ENCODE data around the gene VCAN.
"Not testable (repeated sequence)": the region's sequence is repeated elsewhere in the genome, so short reads cannot be mapped to it uniquely, and the experiment has no call there.

VCAN gene

DNA sequence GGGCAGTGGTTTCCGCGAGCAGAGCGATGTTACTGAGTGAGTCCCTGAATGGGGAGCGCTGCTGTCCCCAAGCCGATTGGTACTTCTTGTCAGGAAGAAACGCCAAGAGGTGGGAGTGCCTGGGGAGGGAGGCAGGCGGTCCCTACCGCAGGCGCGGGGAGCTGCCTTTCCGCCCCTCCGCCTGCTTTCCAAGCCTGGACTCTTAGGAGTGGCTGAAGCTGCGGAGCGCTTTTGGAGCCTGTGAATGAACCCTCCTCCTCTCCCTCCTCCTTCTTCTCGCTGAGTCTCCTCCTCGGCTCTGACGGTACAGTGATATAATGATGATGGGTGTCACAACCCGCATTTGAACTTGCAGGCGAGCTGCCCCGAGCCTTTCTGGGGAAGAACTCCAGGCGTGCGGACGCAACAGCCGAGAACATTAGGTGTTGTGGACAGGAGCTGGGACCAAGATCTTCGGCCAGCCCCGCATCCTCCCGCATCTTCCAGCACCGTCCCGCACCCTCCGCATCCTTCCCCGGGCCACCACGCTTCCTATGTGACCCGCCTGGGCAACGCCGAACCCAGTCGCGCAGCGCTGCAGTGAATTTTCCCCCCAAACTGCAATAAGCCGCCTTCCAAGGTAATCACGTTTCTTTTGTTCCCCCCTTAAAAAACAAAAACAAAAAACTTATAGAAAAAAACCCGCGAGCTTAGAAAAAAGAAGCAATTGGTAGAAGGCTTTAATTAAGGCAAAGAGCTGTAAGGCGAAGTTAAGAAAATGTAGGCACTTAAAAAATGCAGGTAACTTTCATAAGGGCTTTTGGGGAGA, at the start of gene VCAN:
Gene VCAN, plus strand, starts transcription at position 340 of the 808 bp plus-strand sequence. CDS start 11,775 bp downstream, outside the sequence.
- peak; percentile 75 for DNase-seq (ENCODE audit: low read depth)

DNA sequence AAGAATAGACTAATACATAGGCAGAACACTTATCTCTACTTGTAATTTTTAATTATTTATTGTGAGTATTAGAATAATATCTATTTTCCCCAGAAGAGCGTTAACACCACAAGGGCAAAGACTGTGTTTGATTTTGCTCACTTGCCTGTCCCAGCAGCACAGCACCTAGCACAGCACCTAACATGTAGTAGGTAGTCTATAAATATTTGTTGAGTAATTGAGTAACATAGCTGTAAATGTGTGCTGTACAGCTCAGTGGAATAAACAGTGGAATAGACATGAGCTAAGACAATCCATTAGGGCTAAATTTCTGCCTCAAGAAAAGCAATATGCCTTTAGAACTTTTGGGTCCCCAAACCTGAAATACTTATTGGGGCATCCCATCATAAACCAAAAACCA, 49.3 kb upstream of the VCAN start:
- no peak for DNase-seq (ENCODE audit: low read depth)

DNA sequence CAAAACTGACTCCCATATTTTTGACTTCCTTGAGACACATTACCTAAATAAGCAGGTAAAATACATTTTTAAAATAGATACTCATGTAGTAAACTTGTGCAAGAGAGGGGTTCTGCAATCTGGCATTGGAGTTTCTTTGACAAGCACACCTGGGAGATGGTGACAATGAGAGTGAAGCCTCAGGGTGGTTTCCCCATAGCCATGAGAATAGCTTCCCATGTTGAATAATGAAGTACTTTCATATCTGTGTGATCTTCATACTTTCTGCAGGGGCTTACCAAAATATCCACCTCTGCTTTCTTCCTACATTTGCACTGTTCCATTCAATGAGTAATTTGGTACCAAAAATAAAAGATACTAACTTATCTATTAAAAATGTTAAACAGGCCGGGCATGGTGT, 44.7 kb upstream of the VCAN start:
- no peak for DNase-seq (ENCODE audit: low read depth)

DNA sequence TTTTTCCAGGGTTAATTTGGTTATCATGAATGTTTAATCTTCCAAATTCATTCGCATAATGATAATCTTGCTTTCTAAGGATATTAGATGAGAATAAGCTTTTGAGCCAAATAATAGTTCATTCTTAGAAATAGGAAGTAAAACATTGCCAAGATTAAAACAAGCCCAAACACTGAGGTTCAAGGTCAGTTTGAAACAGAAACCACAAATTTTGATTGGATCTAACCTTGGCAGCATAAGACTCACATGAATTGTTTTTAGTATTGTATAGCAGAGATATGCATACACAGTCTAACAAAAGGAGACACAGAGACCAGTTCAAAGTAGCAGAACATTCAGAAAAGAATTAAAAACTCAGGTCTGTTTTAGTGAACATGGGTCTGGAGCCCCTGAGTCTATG, 43.4 kb upstream of the VCAN start:
- DNase-seq (ENCODE audit: low read depth) = no peak

DNA sequence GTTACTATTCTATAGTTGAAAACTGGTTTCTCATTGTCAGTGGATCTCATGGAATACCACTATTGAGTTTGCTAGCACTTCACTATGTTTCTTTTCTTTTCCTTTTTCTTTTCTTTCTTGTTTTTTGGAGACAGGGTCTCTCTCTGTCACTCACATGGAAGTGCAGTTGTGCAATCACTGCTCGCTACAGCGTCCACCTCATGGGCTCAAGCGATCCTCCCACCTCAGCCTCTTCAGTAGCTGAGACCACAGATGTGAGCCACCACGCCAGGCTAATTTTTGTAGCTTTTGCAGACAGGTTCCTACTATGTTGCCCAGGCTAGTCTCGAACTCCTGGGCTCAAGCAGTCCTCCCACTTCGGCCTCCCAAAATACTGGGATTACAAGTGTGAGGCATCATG, 42.7 kb upstream of the VCAN start:
- DNase-seq (ENCODE audit: low read depth) = no peak

DNA sequence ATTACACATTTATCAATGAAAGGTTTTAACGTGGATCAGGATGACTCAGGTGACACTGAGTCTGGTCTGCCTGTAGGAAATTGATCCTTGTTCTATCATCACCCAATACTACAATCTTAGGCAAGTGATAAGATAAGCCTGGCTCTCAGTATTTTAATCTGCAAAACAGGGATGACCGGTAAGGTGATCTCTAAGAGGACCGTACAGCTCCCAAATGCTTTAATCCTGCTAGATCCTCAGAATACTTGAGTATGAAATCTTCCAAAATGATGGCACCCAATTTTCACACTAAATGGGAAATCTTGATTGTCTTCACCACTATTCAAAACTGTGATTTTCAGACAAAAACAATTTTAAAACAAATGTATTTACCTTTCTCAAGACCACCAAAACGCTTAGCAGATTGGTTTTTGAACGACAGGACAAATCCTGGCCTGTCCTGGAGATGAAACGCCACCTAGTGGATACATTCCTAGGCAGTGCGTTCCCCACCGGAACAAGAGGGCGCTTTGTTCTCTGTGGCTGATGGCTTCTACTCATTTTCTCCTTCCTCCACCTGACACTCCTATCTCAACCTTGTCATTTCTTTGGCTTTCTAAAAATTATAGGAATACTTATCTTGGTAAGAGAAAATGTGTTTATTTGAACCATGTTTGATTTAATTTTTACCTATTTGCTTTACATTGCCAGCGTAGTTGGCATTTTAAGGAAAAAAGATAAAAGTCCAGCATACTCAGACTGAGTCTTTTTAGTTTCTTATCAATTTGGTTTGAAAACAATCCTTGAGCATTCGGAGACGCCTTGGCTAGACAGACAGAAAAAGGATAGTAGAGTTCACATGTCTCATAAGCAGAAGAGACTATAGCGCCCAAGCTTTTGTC, 41.2 kb upstream of the VCAN start:
- peak; percentile 65 for DNase-seq (ENCODE audit: low read depth)

DNA sequence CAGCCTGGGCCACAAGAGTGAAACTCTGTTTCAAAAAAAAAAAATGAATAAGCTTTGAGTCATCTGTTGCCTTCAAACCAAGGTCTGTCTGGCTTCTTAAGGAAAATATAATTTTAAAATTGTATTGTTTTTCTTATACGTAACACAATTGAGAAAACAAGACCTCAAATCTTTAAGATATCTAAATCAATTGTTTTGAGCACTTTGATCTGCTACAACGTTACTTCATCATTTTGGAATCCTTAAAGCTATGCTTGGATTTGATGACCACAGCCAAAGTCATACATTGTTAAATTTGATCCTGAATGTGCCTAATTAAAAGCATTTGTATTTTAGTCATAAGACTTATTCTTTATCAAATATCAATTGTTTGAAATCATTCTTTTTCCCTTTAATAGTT, 37.7 kb upstream of the VCAN start:
- no peak for DNase-seq (ENCODE audit: low read depth)

DNA sequence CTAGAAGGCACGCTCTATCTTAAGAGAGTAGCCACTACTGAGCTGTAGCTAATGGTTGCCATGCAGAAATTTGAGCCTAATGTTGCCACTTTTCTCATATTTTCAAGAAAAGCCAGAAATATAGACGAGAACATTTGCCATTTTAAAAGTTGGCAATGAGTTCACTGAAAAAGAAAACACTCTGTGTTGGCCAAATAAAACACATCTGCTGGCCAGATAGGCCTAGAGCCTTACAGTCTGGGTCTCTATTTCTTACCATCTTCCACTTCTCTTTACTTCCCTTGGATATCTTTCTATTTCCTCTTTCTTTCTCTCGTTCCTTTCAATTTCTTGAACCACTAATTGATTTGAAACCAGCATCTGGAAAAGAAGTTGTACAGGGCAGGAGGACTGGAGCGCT, 36.6 kb upstream of the VCAN start:
- DNase-seq (ENCODE audit: low read depth) = no peak

DNA sequence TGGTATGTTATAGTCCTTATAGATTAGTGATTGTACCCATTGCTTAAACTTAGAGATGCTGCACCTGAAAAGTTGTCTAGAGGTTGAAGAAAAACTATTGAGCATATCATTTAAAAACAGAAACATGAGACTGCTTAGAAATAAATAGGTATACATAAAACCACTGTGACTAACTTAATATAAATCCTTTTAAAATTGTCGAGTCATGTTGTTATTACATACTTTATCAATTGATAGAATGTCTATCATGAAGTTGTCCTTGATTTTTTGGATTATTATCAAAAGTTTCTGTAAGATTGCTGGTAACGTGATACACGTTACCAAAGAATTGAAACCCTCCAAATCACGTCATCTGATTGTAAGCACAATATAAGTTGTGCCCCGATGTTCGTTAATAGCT, 35.3 kb upstream of the VCAN start:
- no peak for DNase-seq (ENCODE audit: low read depth)

DNA sequence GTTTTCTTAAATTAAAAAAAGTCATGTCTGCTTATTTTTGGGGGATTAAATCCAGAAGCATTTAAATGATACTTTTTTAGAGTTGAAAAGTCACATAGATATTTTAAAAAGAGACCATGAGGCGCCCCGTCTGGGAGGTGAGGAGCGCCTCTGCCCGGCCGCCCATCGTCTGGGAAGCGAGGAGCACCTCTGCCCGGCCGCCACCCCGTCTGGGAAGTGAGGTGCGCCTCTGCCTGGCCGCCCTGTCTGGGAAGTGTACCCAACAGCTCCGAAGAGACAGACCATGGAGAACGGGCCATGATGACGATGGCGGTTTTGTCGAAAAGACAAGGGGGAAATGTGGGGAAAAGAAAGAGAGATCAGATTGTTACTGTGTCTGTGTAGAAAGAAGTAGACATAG, 33.8 kb upstream of the VCAN start:
- not testable (repeated sequence) for DNase-seq (ENCODE audit: low read depth)

DNA sequence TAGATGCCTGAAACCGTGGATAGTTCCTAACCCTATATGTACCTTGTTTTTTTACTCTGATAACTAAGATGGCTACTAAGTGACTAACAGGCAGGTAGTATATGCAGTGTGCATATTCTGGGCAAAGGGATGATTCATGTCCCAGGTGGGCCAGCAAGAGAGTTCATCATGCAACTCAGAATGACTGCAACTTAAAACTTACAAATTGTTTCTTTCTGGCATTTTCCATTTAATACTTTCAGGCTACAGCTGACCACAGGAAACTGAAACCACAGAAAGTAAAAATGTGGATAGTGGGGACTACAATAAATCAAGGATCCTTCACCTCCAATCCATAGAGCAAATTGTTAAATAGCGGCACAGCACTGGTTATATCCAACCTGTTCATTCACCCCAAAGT, 30.7 kb upstream of the VCAN start:
- peak; percentile 13 for DNase-seq (ENCODE audit: low read depth)

DNA sequence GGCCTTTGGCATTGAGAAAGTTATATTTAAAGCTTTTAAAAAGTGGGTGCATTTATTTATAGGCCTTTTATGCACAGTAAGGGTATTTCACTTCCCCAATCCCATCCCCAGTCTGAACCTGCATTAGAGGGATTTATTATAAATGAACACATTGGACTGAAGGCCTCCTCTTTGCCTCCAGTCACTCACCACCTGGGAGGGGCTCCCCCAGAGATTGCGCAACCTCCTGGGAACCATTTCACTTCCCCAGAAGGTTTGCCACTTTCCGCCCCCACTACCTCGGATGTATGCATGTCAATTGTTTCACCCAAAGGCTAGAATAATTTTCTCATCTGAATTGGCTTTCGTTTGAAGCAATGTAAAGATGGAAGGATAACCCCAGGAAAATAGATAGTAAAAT, 29.8 kb upstream of the VCAN start:
- no peak for DNase-seq (ENCODE audit: low read depth)

DNA sequence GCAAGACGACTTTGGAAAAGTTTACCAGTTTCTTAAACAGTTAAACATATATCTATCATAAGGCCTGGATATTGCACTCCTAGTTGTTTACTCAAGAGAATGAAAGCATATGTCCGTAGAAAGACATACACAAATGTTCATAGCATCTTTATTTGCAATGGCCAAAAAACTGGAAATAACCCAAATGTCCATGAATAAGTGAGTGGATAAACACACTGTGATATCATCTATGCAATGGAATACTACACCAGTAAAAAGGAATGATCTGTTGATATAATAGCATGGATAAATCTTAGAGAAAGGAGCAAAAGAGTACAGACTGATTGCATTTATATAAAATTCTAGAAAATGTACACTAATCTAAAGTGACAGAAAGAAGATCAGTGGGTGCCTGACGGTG, 28.0 kb upstream of the VCAN start:
- DNase-seq (ENCODE audit: low read depth) = no peak

DNA sequence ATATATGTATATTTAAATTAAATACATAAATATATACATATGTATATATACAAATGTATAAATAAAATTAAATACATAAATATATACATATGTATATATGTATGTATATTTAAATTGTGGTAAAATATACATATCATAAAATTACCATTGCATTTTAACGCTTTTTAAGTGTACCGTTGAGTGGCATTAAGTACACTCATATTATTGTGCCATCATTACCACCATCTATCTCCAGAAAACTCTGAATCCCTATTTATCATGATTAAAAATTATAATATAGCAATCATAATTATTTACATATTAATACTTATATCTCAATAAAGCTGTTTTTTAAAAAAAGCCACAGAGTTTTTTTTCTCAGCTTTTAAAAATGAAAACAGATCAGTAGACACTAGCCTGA, 27.1 kb upstream of the VCAN start:
- no peak for DNase-seq (ENCODE audit: low read depth)

DNA sequence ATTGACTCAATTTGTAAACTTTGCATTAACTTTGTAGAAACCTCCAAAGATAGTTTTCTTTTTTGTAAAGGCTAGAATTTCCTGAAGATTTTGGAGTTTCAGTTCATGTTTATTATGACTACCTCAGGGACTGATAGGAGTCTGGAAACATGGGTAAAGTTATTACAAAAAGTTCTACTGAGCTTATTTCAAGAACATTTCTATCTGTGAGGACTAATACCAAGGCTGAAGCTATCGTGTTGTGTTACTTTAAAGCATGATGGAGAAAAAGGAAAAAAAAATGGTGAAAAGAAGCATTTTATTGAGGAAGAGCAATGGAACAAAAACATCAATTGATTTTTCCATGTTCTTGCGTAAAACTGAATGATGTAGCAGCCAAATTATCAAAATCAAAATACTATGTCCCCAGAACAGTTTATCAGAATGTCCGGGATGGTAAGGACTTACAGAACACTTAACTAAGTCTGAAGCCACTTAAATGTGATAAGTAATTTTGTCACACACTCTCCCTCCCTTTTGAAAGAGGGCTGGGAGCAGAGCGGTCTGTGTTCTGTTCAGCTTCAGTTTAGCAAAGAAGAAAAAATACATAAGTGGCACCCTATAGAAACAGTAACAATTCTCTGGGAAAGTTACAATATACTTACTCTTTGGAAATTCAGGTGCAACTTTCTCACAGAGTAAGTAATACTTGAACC, 25.1 kb upstream of the VCAN start:
- DNase-seq (ENCODE audit: low read depth) = no peak

DNA sequence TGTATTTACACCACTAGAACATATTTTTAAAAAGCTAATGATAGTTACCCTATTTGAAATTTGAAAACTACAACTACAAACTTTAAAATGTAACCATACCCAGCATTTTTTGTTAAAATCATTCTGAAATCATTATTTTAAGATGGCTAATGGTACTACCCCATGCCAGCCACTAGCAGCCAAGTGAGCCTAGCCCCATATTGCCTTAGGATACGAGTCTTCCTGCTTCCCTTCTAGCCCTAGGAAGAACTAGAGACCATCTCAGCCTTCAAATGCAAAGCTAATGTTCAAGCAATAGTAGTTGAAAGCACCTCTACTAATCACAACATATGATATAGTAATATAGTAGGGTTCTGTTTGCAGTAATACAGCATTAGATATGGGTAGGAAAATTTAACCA, 24.0 kb upstream of the VCAN start:
- no peak for DNase-seq (ENCODE audit: low read depth)

DNA sequence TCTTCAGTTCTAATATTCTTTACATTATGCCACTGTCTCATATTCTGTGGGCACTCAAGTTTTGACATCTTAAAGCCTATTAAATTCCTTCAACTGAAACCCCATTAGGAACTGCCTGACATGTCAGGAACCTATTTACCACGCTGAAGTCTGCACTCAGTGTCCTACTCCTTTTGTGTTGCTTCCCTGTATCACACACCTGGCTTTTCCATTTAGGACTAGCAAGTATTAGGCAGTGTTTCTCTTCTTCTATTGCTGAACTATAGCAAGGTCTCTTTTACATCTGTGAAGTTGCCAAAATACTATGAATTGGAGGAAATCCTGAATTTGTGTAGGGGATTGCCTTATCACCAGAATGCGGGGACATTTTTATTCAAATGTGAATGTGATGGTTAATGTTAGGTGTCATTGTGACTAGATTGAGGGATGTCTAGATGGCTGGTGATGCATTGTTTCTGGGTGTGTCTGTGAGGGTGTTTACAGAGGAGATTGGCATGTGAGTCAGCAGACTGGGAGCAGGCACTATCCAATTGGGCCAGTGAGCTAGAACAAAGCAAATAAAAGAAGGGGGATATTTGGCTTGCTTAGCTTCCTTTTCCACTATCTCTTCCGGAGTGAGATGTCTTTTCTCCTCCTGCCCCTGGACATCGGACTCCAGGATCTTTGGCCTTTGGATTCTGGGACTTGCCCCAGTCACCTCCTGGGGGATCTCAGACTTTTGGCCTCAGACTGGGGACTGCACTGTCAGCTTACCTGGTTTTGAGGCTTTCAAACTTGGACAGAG, 21.2 kb upstream of the VCAN start:
- no peak for DNase-seq (ENCODE audit: low read depth)

DNA sequence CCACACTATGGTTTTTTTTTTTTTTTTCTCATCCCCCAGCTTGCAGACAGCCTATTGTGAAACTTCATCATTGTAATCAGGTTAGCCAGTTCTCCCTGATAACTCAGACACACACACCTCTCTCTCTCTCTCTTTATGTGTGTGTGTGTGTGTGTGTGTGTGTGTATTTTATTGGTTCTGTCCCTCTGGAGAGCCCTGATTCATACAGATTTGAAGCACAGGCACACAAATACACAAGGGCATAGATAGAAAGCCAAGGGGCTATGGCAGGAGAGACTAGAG, 20.6 kb upstream of the VCAN start:
- DNase-seq (ENCODE audit: low read depth) = no peak

DNA sequence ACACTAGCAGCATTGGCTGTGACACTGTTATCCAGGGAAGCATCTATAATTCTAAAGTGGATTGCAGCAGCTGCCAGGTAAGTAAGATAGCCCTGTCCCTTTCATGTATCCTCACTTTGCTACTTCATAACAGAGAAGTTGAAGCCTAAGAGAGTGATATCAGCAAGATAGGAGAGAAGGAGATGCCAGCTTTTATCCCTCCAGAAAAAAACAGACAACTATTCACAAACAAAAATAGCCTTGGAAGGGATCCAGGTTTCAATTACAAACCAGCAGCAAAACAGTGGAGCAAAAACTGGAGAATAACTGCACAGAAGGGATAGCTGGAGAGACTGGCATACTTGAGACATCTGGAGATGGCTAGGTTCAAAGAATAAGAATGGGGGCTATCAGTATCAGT, 19.6 kb upstream of the VCAN start:
- DNase-seq (ENCODE audit: low read depth) = no peak

DNA sequence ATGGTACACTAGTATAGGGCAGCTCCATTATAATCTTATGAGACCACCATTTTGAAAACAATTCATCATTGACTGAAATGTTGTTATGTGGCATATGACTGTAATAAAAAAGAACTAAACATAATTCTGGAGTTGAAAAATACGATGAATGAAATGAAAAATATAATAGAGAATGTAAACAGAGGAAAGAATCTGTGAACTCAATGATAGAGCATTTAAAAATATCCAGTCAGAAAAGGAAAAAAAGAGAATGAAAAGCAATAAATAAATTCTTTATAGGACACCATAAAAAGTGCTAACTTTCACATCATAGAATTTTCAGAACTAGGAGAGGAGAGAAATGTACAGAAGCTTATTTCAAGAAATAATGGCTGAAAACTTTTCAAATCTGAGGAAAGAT, 17.6 kb upstream of the VCAN start:
- no peak for DNase-seq (ENCODE audit: low read depth)

DNA sequence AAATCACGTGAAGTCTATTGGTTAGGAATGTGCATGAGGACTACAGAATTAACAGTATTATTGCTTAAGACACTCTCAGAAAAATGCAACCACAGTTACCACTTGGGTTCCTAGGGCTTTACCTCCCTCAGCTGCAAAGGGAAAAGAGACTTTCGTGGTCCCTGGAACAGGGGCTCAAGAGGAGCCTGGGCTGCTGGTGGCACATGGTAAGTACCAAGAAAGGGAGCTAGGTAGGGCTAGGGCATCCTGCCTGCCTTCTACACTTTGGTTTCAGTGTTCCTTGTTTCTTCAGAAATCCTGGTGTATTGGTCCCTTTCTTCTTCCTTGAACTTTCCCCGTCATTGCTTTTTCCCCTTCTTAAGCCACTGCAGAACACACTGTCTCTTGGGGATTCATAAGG, 7.3 kb upstream of the VCAN start:
- DNase-seq (ENCODE audit: low read depth) = no peak

DNA sequence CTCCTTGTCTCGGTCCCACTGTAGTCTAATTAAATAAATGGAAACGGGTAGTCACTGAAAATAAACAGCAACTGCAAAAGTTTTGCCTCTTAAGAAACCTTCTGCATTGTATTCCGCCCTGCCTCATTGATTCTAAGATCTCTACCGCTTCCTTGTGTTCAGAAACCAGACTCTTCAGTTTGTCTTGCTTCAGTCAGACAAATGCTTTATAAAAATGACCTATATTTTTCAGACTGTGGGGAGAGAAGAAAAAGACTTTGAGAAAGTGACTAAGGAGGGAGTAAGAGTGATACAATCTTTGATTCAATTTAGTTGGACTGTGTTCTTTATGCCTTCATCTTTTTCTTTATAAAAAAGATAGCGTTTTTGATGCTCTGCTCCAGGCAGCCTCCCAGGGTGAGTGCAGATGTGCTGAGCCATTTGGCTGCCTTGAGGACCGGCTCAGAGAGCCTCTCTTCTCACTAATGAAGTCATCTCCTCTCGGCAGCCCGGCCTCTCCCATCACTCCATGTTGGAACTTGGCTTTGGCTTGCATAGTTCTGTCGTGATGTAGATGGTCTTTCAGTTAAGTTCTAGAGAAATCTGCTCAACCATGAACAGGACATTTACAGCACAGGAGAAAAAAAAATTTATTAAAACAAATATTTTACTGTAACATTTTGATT, 4.0 kb upstream of the VCAN start:
- DNase-seq (ENCODE audit: low read depth) = no peak

All from amniotic epithelial cell (primary cell).